Hematopoietic multipotent progenitor cell treated with erythropoietin and hydrocortisone succinate and interleukin-3 and kit ligand, for 15 days (in vitro differentiated cells): Measurements from ENCODE around the gene GRK4.
A peak's percentile ranks its signal among the peaks of the same experiment; 100 is the strongest.
"Not testable (repeated sequence)": the region's sequence is repeated elsewhere in the genome, so short reads cannot be mapped to it uniquely, and the experiment has no call there.

Experiments
- DNase-seq: peaks from one replicate; pipeline ENCODE4 v3.0.0-alpha.2; 2015; ENCODE audit warnings: low spot score

The GRK4 gene

DNA sequence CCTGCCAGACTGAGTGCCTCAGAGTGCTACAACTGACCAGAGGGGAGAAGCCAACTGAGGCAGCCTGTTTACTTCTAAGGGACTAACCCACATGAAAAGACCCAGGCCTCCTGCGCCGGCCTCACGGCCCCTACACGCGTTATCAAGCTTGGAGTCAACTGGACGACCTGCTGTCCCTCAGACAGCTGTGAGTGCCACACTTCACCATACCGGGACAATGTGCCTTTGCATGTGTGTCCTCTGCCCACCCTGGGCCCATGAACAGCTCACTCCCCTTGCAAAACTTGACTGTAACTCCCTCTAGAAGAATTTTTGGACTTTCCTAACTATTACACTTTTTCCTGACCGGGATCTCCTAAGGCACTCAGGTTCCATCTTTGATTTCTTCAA is 2.0 kb upstream of the GRK4 start:
- peak; percentile 10 for DNase-seq

DNA sequence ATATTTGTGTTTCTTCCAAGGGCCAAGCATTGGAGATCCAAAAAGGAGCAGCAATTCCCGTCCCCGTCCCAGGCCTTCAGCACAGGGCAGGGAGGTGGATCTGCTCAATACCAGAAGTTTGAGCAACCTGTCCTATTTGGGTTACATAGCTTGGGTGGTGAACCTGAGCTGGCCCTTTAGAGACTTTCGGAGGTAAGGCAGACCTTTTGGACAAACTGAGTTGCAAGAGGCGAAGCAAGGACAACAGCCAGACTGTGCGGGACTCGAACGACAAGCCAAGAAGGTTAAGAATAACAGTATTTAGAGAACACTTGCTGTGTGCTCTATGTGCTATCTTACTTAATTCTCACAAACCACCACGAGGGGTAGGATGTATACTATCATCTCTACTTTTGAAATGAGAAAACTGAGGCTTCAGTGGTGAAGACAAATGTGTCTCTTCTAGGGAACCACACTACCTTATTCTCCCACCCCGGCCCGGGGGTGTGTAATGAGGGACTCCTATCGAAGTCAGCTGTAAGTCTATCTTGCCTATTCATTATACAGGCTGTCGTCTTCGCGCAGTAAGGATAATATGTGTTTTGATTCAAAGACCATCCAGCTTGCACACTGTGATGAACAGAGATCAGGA is 1.4 kb upstream of the GRK4 start:
- peak; percentile 32 for DNase-seq

DNA sequence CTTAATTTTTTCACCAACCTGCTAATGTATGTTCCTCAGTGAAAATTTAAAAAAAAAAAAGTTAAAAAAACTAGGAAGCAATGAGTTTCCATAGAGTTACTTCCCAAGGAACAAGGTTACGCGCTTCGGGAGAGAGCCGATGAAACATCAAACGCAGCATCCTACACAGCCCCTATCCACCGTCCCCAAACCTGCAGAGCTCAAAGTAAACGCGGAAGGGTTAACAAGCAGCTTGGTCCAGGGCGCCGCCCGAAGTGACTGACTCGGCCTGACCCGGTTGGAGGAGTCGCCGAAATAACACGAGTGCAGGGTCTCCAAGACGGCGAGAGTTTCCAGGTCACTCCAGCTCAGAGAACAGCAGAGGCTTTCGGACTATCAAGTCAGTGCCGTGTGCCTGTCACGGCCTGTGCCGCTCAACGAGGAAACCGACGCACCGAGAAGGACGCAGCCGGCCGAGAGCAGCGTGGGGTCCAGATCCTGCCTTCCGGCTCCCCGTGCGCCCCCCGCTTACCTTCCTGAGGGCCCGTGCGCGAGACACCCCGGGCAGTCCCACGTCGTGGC is 677 bp upstream of the GRK4 start:
- peak; percentile 35 for DNase-seq

DNA sequence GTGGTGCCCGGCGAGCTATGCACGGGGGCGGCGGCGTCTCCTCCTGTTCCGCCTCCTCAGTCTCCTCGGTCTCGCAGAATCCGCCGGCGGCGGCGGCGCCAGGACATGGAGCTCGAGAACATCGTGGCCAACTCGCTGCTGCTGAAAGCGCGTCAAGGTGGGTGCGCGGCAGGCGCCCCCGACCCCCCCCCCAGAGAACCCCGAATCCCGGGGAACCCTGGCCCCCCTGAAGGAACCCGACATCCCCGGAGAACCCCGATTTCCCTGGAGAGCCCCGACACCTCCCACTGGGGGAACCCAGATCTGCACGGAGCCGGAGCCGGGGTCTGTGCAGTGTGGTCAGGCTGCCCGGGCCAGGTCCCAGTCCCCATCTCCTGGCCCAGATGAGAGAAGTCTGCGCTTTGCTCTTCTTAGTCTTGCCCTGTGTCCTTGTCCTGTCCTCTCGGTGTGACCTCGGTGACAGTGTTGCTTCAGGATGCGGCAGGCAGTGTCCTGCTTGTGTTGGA is 648 bp downstream of the GRK4 start:
- DNase-seq: no peak

DNA sequence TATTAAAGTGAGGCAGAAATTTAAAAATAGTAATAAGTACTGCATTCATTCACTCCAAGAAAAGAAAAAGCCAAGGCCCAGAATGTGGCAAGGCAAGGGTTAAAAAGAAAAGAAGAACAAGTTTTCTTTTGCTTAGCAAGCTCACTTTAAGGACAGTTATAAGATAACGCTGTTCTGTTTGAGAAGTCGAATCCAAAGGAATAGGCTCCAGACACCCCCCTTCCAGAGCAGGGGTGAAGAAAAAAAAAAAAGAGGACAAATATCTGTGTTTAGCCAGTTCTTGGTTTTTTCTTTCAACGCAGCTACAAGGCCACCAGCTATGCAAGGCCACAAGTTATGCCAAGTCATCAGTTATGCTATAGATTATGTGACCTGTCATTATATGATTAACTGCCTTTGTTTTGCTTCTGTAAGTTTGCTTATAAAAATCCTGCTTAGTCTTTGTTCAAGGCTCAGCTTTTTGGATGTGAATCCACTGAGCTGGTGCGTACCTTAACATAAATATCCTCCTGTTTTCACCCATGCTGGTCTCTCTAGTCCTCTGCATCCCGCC is 1.4 kb downstream of the GRK4 start:
- DNase-seq: no peak

DNA sequence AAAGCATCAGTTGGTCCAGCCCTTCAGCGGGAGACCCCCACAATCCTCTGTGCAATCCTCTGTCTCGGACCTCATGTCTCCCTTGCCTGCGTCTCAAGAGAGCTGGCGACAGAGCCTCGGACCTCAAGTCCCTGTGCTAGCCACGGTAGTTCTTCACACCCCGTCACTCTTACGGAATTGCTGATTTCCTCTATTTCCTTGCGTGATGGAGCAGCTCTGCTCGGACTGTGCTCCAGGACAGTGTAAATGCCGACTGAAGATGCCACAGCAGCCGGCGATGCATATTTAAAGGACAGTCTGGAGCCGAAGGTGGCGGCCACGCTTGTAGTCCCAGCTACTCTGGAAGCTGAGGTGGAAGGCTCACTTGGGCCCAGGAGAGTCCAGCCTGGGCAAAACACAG is 1.9 kb downstream of the GRK4 start:
- no peak for DNase-seq

DNA sequence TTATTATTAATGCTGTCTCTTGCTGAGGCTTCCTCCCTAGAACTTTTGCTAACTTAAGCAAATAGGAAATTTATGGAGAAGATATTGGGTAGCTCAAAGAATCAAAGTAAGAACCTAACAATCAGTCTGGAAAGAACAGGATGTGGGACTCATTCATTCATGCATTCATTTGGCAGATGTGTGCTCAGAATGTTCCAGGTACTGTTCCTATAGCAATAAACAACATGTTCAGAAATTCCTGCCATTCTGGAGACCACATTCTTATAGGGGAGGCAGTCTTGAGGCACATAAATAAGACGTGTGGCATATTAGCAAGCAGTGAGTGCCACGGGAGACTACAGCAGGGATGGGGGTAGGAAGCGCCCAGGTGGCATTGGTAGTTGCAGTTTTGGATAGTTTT is 5.0 kb downstream of the GRK4 start:
- no peak for DNase-seq

DNA sequence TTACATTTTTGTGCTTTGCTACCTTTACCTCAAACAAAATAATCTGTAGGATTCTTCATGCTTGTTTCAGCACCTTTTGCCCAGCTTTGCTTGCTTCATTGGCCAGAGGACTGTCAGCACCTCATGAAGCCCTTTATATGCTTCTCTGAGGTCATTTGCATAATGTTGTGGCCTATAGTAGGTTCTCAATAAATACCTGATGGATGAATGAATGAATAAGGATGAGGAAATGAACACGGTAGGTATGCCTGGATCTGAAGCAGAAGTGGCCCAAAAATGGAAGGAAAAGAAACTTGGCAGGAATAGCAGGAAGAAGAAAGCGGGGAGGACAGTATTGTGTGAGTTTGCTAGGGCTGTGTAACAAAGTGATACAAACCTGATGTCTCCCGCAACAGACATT is 7.9 kb downstream of the GRK4 start:
- DNase-seq: no peak

DNA sequence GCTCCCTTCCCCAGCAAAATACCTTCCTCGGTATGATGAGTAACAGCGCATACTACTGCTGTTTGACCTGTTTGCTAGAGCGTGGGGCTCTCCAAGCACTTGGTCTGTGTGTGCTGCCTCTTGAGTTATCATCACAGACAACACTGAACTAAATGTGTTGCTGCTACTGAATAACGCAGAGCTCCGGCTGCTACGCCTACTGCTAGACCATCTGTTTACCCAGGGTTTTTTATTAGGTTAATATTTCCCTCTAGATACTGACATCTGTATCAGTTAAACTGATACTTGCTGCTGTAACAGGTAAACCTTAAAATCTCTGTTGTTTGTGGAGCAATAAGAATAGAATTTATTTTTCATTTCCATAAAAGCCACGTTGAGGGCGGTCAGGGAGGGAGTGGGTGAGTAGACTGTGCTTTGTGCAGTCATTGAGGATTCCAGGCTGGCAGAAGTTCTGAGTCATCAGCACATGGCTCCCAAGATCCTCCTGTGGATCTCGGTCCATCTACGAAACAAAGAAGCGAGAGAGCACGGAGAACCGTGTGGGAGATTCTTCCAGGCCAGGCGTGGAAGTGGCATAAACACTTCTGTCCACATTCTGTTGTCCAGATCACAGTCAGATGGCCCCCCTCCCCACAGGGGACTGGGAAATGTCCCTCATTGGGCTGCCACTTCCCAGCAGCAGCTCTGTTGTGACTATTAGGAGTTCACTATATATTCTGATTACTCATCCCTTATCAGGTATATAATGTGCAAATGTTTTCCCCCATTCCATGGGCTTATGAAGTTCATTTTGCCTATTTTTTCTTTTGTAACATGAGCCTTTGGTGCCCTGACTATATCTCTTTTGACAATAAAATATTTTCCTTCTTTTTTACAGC is 14.1 kb downstream of the GRK4 start:
- no peak for DNase-seq

DNA sequence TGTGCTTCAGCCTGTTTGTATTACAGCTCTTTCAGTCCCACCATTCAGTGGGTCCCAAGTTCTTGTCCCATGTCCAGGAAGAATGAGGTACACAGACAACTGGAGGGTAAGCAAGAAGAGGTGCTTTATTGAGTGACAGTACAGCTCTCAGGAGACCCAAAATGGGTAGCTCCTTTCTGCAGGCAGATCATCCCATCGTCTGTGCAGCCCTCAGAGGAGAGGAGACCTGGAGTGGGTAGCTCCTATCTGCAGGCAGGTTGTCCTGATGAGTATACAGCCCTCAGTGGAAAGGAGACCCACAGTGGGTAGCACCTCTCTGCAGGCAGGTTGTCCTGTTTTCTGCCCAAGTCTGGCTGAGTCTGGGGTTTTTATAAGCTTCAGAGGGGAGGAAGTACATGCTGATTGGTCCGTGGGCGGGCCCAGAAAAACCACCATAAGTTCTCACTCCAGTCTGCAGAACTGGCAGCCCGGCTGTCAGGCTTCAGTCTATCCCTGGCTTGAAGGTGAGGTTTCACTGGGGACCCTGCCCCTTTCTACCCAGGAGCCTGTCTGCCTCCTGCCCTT is 18.0 kb downstream of the GRK4 start:
- no peak for DNase-seq

DNA sequence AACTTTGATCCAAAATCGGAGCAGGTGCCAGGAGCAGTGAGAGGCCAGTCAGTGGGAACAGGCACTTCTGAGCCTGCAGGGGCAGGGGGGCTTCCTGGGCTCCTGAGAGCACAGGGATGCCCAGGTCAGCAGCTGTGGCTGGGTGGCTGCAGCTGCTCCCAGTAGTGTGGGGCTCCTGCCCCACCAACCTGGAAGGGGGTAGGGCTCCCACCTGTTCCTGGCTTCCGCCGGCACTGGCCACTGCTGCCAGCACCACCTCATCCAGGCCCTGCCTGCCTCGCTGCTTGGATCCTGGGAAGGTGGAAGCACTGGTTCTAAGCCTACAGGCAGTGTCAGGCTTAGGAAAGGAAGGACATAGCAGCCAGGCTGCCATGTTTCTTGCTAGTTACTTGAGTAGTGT is 18.6 kb downstream of the GRK4 start:
- DNase-seq: no peak

DNA sequence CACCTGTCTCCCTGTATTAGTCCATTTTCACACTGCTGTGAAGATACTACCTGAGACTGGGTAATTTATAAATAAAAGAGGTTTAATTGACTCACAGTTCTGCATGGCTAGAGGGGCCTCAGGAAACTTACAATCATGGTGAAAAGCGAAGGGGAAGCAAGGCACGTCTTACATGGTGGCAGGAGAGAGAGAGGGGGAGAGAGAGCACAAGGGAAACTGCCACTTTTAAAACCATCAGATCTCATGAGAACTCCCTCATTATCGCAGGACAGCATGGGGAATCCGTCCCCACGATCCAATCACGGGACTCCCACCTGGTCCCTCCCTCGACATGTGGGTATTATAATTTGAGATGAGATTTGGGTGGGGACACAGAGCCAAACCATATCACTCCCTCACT is 20.3 kb downstream of the GRK4 start:
- not testable (repeated sequence) for DNase-seq

DNA sequence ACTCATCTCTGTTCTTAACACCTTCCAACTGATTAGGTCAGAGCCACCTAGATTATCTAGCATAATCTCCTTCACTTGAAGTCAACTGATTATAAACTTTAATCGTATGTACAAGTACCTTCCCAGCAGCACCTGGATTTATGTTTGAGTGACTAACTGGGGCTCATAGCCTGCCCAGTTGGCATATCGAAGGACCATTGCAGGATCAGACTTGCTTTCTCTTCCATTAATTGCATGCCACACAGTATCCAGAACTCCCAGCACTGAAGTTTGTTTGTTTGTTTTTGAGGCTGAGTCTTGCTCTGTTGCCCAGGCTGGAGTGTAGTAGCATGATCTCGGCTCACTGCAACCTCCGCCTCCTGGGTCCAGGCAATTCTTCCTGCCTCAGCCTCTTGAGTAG is 27.9 kb downstream of the GRK4 start:
- DNase-seq: no peak

DNA sequence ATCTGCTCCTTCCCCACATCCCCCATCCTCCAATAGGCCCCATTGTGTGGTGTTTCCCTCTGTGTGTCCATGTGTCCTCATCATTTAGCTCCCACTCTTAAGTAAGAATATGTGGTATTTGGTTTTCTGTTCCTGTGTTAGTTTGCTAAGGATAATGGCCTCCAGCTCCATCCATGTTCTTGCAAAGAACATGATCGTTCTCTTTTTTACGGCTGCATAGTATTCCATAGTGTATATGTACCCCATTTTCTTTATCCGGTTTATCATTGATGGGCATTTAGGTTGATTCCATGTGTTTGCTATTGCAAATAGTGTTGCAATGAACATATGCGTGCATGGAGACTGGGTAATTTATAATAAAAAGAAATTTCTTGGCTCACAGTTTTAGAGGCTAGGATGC is 31.5 kb downstream of the GRK4 start:
- no peak for DNase-seq

DNA sequence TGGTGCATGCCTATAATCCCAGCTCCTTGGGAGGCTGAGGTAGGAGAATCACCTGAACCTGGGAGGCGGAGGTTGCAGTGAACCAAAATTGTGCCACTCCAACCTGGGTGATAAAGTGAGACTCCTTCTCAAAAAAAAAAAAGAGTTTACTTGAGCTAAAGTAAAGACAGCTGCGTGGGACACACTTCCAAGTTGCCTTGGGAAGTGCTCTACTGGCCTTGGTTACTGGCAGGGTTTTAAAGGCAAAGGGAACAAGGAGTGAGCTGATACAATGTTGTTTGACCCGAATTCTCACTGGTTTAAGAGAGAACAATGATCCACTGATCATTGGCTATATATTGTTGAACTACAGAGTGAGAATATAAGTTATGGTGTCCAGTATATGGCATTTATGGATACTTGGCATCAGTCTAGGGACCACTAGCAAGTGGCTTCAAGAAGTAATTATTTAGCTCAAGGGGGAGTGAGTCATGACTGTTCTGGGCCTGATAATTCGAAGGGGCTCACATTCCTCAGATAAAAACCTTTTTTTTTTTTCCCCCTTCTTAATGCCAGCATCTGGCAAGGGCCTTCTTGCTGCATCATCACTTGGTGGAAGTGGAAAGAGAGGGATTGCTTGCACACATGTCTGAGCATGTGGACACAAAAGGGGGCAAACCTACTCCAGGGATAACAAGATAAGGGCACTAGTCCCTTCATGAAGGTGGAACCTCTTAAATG is 32.3 kb downstream of the GRK4 start:
- DNase-seq: no peak

DNA sequence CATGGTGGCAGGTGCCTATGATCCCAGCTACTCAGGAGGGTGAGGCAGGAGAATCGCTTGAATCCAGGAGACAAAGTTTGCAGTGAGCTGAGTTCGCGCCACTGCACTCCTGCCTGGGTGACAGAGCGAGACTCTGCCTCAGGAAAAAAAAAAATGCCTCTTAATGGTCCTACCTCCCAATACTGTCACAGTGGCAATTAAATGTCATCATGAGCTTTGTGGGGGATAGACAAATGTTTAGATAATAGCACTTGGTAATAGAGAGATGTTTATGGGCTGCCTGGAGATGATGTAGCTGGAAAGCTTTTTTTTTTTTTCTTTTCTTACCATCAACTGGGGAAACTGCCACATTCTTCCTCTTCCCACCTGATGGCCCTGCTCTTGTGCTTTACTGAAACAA is 33.0 kb downstream of the GRK4 start:
- no peak for DNase-seq

DNA sequence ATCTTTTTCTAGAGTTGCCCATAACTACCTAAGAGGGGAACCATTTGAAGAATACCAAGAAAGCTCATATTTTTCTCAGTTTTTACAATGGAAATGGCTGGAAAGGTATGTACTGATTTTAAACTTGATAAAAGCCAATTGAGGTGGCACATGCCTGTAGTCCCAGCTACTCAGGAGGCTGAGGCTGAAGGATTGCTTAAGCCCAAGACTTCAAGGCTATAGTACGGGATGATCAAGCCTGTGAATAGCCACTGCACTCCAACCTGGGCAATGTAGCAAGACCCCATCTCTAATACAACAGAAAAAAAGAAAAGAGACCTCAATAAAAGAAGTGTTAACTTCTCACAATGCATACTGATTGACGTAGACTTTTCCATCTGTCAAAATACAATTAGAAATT is 44.4 kb downstream of the GRK4 start:
- no peak for DNase-seq

DNA sequence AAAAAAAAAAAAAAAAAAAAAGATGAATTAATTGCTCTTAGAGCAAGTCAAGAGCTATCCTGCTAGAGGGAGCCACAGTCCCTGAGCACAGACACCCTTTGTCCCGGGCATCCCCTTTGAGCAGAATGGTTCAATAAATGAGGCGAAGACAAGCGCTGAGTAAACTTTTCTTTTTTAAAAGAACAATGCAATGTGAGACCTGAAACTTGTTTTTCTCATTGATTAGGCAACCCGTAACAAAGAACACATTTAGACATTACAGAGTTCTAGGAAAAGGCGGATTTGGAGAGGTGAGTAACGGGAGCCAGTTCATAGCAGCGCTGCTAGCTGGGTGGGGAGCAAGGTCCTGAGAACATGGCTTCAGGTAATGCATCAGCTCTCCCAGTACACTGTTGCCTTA is 46.1 kb downstream of the GRK4 start:
- no peak for DNase-seq

DNA sequence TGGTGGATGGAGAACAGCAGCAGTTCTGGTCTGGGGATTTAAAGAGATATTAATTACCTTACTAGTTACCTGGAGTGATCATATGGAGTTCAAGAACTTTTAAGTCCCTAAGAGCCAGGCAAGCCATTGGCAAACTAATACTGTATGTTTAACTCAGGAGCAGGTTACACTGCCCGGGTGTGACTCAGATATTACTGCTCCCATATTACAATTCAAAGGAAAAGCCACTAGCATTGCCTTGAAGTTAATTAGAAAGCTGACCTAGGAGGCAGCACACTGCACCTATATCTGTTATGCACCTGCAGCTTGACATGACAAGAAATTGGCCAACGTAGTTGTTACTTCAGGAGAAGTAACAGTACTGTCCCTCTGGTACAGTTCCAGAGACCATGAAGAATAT is 47.2 kb downstream of the GRK4 start:
- DNase-seq: no peak

DNA sequence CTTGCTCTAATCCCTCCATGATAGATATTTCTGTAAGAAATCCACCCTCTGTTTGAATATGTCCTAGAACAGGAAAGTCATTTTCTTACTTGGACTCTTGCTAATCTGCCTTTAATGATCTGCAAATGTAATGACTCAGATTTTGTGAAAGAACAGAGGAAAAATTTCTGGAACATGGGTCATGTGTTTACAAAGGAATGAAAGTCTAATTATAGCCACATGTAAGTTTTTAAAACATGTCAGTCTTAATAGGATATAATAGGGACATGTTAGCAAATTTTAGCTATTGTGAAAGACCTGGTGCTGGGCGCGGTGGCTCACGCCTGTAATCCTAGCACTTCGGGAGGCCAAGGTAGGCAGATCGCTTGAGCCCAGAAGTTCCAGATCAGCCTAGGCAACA is 47.6 kb downstream of the GRK4 start:
- no peak for DNase-seq

DNA sequence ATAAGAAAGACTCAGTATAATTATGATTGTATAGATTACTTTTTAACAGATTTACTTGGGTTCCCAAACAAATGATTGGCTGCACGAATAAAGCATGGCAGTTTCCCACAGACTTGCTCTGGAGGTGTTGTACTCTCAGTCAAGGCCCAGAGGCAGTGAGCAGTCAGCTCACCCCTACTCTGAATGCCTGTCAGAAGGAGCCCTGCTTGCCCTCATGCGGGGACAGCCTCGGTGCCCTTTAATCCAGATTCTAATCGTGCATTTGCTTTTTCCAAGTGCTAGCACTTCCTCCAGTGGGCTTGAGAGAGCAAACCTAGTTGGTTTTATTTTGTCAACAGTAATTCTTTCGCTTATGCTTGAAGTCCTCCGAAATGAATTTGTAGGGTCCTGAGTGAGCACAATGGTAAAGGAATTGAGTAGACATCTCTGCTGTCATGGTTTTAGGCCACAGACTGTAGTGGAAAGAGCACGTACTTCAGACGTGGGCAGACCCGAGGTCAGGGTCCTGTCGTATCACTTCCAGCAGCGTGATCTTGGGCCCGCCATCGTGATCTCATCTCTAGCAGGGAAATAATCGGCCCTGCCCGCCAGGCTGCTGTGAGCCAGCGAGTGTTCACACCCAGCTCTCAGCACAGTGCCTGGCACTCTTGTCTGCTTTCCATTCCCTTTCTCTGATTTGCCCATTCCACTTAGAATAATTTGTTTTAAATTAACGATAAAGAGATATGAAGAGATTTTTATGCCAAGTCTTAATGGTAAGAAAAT is 48.3 kb downstream of the GRK4 start:
- DNase-seq: no peak
